GM12873 (cell line): ENCODE data around the gene PYY.

Experiments used
- CTCF ChIP-seq: IDR thresholded peaks from 2 replicates; pipeline ENCODE4 v1.5.1; 2012; ENCODE audit warnings: low read depth, mild to moderate bottlenecking, moderate library complexity, low read length, control low read depth; ENCODE audit not compliant: insufficient read depth; ENCODE audit errors: missing control alignments

Gene PYY

GRCh38 chr17:43975898-43976297 lies 22.2 kb upstream of the PYY start:
- TF ChIP-seq CTCF, result no peak

- no peak for TF ChIP-seq CTCF
These were observed 20.9 kb upstream of the PYY start for GRCh38 chr17:43974382-43975266.

GRCh38 chr17:43970366-43970765 lies 16.6 kb upstream of the PYY start:
- TF ChIP-seq CTCF, result no peak

- no peak for TF ChIP-seq CTCF
These were observed 13.6 kb upstream of the PYY start for GRCh38 chr17:43967251-43967875.

- TF ChIP-seq CTCF, result no peak
These were observed 12.5 kb upstream of the PYY start for GRCh38 chr17:43966276-43966675.

- TF ChIP-seq CTCF, result no peak
These were observed 8.7 kb upstream of the PYY start for GRCh38 chr17:43962479-43962878.

GRCh38 chr17:43961954-43962353 lies 8.2 kb upstream of the PYY start:
- no peak for TF ChIP-seq CTCF
